Mesenchymal stem cell (in vitro differentiated cells and primary cell): Measurements from ENCODE around the gene SCN8A.

Experiments
- DNase-seq: peaks from one replicate; pipeline ENCODE4 v3.0.0-alpha.2; 2013
- H2AFZ ChIP-seq: one replicate; pipeline ENCODE4 v1.6.1; 2013; ENCODE audit warnings: low read depth, mild to moderate bottlenecking, control low read depth, inconsistent platforms, low read length, moderate library complexity
- H2AK5ac ChIP-seq: 2 replicates; pipeline ENCODE4 v1.6.1; 2013; ENCODE audit warnings: low read length, moderate library complexity, mild to moderate bottlenecking, inconsistent platforms; ENCODE audit not compliant: severe bottlenecking
- H2BK120ac ChIP-seq: one replicate; pipeline ENCODE4 v1.6.1; 2013; ENCODE audit warnings: low read depth, mild to moderate bottlenecking, inconsistent platforms, low read length, moderate library complexity
- H2BK12ac ChIP-seq, 2 experiments: one replicate each; pipeline ENCODE4 v1.6.1; 2013; ENCODE audit warnings: inconsistent platforms in 2 of 2, low read length in 2 of 2, mild to moderate bottlenecking in 2 of 2, moderate library complexity in 2 of 2, control low read depth in 1 of 2
- H2BK15ac ChIP-seq: one replicate; pipeline ENCODE4 v1.6.1; 2013; ENCODE audit warnings: mild to moderate bottlenecking, low read depth, inconsistent platforms; ENCODE audit not compliant: poor library complexity, severe bottlenecking
- H2BK5ac ChIP-seq: 2 replicates; pipeline ENCODE4 v1.6.1; 2013; ENCODE audit warnings: low read depth, mild to moderate bottlenecking, low read length, control low read depth, inconsistent platforms; ENCODE audit not compliant: poor library complexity, severe bottlenecking
- H3K14ac ChIP-seq, 2 experiments: one replicate each; pipeline ENCODE4 v1.6.1; 2013; ENCODE audit warnings: inconsistent platforms in 2 of 2, low read length in 2 of 2, control low read depth in 1 of 2, mild to moderate bottlenecking in 1 of 2, moderate library complexity in 1 of 2
- H3K18ac ChIP-seq, 2 experiments: one replicate each; pipeline ENCODE4 v1.6.1; 2013; ENCODE audit warnings: inconsistent platforms in 2 of 2, low read length in 2 of 2, control low read depth in 1 of 2, low read depth in 1 of 2, mild to moderate bottlenecking in 1 of 2
- H3K23ac ChIP-seq, 2 experiments: one replicate each; pipeline ENCODE4 v1.6.1; 2013; ENCODE audit warnings: inconsistent platforms in 2 of 2, low read length in 2 of 2, mild to moderate bottlenecking in 2 of 2, moderate library complexity in 2 of 2, control low read depth in 1 of 2
- H3K27ac ChIP-seq: 2 replicates; pipeline ENCODE4 v1.5.1; 2013; ENCODE audit warnings: mild to moderate bottlenecking, moderate library complexity, low read length, control low read depth, inconsistent platforms; ENCODE audit not compliant: poor library complexity, severe bottlenecking
- H3K27me3 ChIP-seq, 2 experiments: 2 replicates each; pipeline versions ENCODE4 v1.6.1 to v1.7.0; 2013; ENCODE audit warnings: low read length in 2 of 2, mild to moderate bottlenecking in 2 of 2, moderate library complexity in 2 of 2, control low read depth in 1 of 2, inconsistent platforms in 1 of 2; ENCODE audit not compliant: control insufficient read depth in 1 of 2, insufficient read depth in 1 of 2
- H3K36me3 ChIP-seq, 2 experiments: 2 replicates each; pipeline versions ENCODE4 v1.6.1 to v1.7.0; 2013; ENCODE audit warnings: low read length in 2 of 2, control low read depth in 1 of 2, inconsistent platforms in 1 of 2, low read depth in 1 of 2, mild to moderate bottlenecking in 1 of 2; ENCODE audit not compliant: insufficient read depth in 2 of 2, control insufficient read depth in 1 of 2
- H3K4ac ChIP-seq, 2 experiments: one replicate each; pipeline ENCODE4 v1.6.1; 2013; ENCODE audit warnings: inconsistent platforms in 2 of 2, low read length in 2 of 2, mild to moderate bottlenecking in 2 of 2, moderate library complexity in 2 of 2, control low read depth in 1 of 2, low read depth in 1 of 2
- H3K4me1 ChIP-seq: 2 replicates; pipeline ENCODE4 v1.6.1; 2013; ENCODE audit warnings: low read depth, low read length, control low read depth; ENCODE audit not compliant: control insufficient read depth, insufficient read depth
- H3K4me2 ChIP-seq: 2 replicates; pipeline ENCODE4 v1.6.1; 2013; ENCODE audit warnings: low read length, mild to moderate bottlenecking, inconsistent platforms; ENCODE audit not compliant: poor library complexity, severe bottlenecking
- H3K4me3 ChIP-seq, 2 experiments: 2 replicates each; pipeline versions ENCODE4 v1.5.1 to v1.7.0; 2013; ENCODE audit warnings: low read length in 2 of 2, mild to moderate bottlenecking in 2 of 2, control low read depth in 1 of 2, low read depth in 1 of 2; ENCODE audit not compliant: insufficient read depth in 1 of 2
- H3K79me1 ChIP-seq: replicated peaks from 2 replicates; pipeline ENCODE4 v1.6.1; 2013; ENCODE audit warnings: mild to moderate bottlenecking, control low read depth, low read length, inconsistent platforms; ENCODE audit not compliant: poor library complexity, severe bottlenecking
- H3K9ac ChIP-seq: 2 replicates; pipeline ENCODE4 v1.7.0; 2013; ENCODE audit warnings: mild to moderate bottlenecking, low read length, moderate library complexity
- H3K9me3 ChIP-seq: 2 replicates; pipeline ENCODE4 v1.7.0; 2013; ENCODE audit warnings: mild to moderate bottlenecking, low read length; ENCODE audit not compliant: control insufficient read depth
- H4K8ac ChIP-seq: one replicate; pipeline ENCODE4 v1.6.1; 2013; ENCODE audit warnings: inconsistent platforms, mild to moderate bottlenecking, low read length, moderate library complexity
- H4K91ac ChIP-seq: one replicate; pipeline ENCODE4 v1.6.1; 2013; ENCODE audit warnings: mild to moderate bottlenecking, low read length, inconsistent platforms
- WGBS: methylation state at CpG from one replicate; pipeline ENCODE4 v1.1.7; 2013; ENCODE audit warnings: mixed read lengths; 5-methylcytosine and 5-hydroxymethylcytosine counted together

SCN8A gene

DNA sequence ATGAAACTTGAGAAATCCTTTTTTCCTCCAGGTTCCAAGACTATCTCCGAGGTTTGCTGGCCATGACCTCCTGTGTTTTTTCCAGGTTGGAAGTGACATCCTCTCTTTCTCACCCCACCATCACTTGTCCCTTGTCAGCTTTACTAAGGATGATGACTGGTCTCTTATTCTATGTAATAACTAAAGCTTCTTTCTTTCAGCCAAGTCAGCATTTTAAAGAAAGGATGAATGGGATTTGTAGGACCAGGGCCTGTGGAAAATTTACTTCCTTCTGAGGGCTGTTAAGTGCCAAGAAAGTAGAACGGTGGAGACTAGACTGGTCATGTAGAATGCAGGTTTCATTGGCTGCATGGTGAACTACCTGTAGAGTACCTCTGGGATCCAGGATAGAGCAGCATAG, 183.9 kb downstream of the SCN8A start:
- no peak overlapping the region for H3K9ac ChIP-seq
- H2BK5ac ChIP-seq, result no peak overlapping the region
- no peaks in the 10 kb centered on the region for H3K79me1 ChIP-seq
- H3K23ac ChIP-seq, result no peak overlapping the region
- H3K4me2 ChIP-seq, result no peak overlapping the region
- H3K9me3 ChIP-seq, result no peaks in the 10 kb centered on the region
- no peak overlapping the region for H4K8ac ChIP-seq
- H4K91ac ChIP-seq, result no peak overlapping the region
- H2AFZ ChIP-seq, result no peak overlapping the region
- no peak overlapping the region for H3K4ac ChIP-seq
- DNase-seq, result no peak
- H3K4me1 ChIP-seq, result no peaks in the 10 kb centered on the region
- H2BK120ac ChIP-seq, result no peak overlapping the region
- no peak overlapping the region for H2BK15ac ChIP-seq
- H3K4me3 ChIP-seq, result no peak overlapping the region
- H3K14ac ChIP-seq, result no peak overlapping the region
- H3K18ac ChIP-seq, result no peak overlapping the region
- H3K36me3 ChIP-seq, result peaks cover 0 to 53% of the 10 kb centered on the region in 2 experiments
- WGBS, result 91% methylated on average over 2 of the region's 2 CpGs
- H3K27ac ChIP-seq, result no peak overlapping the region
- H3K27me3 ChIP-seq, result peaks cover 0 to 11% of the 10 kb centered on the region in 2 experiments
- no peak overlapping the region for H2BK12ac ChIP-seq
- H2AK5ac ChIP-seq, result no peak overlapping the region

DNA sequence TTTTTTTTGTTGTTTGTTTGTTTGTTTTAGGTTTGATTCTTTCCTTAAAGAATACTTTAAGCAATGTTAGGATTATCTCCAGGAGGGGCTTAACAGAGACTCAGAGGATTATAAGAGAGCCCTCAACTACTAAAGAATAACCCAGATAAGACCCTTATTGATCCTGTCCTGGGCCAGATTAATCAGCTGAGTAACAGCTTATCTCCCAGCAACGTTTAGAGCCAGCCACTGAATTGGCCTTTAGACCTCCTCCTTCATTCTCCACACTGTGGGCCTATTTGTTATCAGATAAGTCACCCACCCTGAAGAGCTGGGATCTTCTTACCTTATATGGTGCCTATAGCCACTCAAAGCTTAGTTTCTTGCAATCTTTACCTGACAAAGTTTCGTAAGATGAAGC, 186.4 kb downstream of the SCN8A start:
- peaks cover 0 to 62% of the 10 kb centered on the region in 2 experiments for H3K36me3 ChIP-seq
- no peak overlapping the region for H2AFZ ChIP-seq
- no peaks in the 10 kb centered on the region for H3K79me1 ChIP-seq
- H2BK15ac ChIP-seq, result no peak overlapping the region
- no peaks in the 10 kb centered on the region for H3K9me3 ChIP-seq
- H3K4me2 ChIP-seq, result no peak overlapping the region
- H3K27ac ChIP-seq, result no peak overlapping the region
- no peak for DNase-seq
- H3K23ac ChIP-seq, result no peak overlapping the region
- no peak overlapping the region for H3K18ac ChIP-seq
- no peaks in the 10 kb centered on the region for H3K4me1 ChIP-seq
- H2BK120ac ChIP-seq, result no peak overlapping the region
- H3K4ac ChIP-seq, result no peak overlapping the region
- no peak overlapping the region for H3K4me3 ChIP-seq
- no peak overlapping the region for H2BK5ac ChIP-seq
- no peak overlapping the region for H2BK12ac ChIP-seq
- 50% methylated on average over 2 of the region's 2 CpGs for WGBS
- no peak overlapping the region for H3K14ac ChIP-seq
- no peak overlapping the region for H4K91ac ChIP-seq
- no peak overlapping the region for H4K8ac ChIP-seq
- peaks cover 0 to 15% of the 10 kb centered on the region in 2 experiments for H3K27me3 ChIP-seq
- no peak overlapping the region for H2AK5ac ChIP-seq
- H3K9ac ChIP-seq, result no peak overlapping the region

DNA sequence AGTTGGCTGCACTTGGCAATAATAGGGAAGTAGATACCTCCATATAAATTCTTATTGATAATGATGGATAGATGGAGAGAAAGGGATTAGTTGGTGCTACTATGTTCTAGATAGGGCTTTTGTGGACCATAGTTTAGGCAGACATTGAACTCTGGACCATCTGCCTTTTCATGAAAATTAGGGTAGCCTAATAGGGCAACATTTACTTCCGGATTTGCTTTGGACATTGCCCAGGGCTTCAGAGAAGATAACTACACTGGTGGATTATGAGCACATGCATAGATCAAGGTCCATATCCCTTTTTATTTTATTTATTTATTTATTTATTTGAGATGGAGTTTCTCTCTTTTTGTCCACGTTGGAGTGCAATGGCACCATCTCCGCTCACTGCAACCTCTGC, 186.9 kb downstream of the SCN8A start:
- H3K14ac ChIP-seq, result no peak overlapping the region
- no peak overlapping the region for H2AFZ ChIP-seq
- H3K36me3 ChIP-seq, result peaks cover 0 to 67% of the 10 kb centered on the region in 2 experiments
- H4K8ac ChIP-seq, result no peak overlapping the region
- no peak overlapping the region for H2BK15ac ChIP-seq
- no peak overlapping the region for H3K4me2 ChIP-seq
- no peak overlapping the region for H3K23ac ChIP-seq
- H3K4me3 ChIP-seq, result no peak overlapping the region
- H3K79me1 ChIP-seq, result no peaks in the 10 kb centered on the region
- no peak for DNase-seq
- H4K91ac ChIP-seq, result no peak overlapping the region
- H2BK120ac ChIP-seq, result no peak overlapping the region
- H3K4me1 ChIP-seq, result no peaks in the 10 kb centered on the region
- no peaks in the 10 kb centered on the region for H3K9me3 ChIP-seq
- H2BK12ac ChIP-seq, result no peak overlapping the region
- 83% methylated on average over 3 of the region's 3 CpGs for WGBS
- peaks cover 0 to 15% of the 10 kb centered on the region in 2 experiments for H3K27me3 ChIP-seq
- no peak overlapping the region for H3K4ac ChIP-seq
- H2AK5ac ChIP-seq, result no peak overlapping the region
- no peak overlapping the region for H3K18ac ChIP-seq
- no peak overlapping the region for H3K9ac ChIP-seq
- H3K27ac ChIP-seq, result no peak overlapping the region
- no peak overlapping the region for H2BK5ac ChIP-seq

DNA sequence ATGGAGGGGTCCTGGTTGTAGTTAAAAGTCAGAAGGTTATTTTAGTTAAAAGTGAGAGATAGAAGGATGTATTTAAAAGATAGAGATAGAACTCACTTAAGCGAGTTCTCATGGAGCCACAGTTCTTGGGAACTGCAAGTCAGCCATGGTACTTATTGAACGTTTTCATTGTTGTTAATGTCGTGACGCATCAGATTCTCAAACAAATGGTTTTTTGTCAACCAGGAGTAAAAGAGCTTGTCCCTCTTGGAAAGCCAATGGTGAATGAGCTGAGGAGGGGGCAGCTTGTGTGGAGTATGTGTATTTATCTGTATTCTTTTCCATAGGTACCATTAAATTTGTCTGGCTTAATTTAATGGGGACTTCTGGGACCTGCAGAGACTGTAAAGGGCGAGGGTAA, 188.8 kb downstream of the SCN8A start:
- H3K27me3 ChIP-seq, result peaks cover 0 to 15% of the 10 kb centered on the region in 2 experiments
- no peaks in the 10 kb centered on the region for H3K4me1 ChIP-seq
- no peak for DNase-seq
- H4K91ac ChIP-seq, result no peak overlapping the region
- H3K4me2 ChIP-seq, result no peak overlapping the region
- H3K4me3 ChIP-seq, result no peak overlapping the region
- H3K79me1 ChIP-seq, result no peaks in the 10 kb centered on the region
- H3K23ac ChIP-seq, result no peak overlapping the region
- WGBS, result 95% methylated on average over 5 of the region's 5 CpGs
- H4K8ac ChIP-seq, result no peak overlapping the region
- H2AK5ac ChIP-seq, result no peak overlapping the region
- H3K4ac ChIP-seq, result no peak overlapping the region
- no peak overlapping the region for H3K14ac ChIP-seq
- no peak overlapping the region for H3K9ac ChIP-seq
- no peak overlapping the region for H2BK5ac ChIP-seq
- H3K18ac ChIP-seq, result no peak overlapping the region
- H2BK120ac ChIP-seq, result no peak overlapping the region
- no peak overlapping the region for H3K27ac ChIP-seq
- H3K36me3 ChIP-seq, result peaks cover 0 to 63% of the 10 kb centered on the region in 2 experiments
- H2BK12ac ChIP-seq, result no peak overlapping the region
- H2AFZ ChIP-seq, result no peak overlapping the region
- H2BK15ac ChIP-seq, result no peak overlapping the region
- no peaks in the 10 kb centered on the region for H3K9me3 ChIP-seq
